K562 (cell line): ENCODE results near the gene OCEL1. TPM values are rescaled to one million over a fixed set of nuclear protein-coding genes. Genes with fewer than 3 reads are reported as not detected.

Experiments used
- ATAC-seq: fragments of 200-7000 bp; cut with Tn5 transposase; 3 replicates; pipeline ENCODE4 v1.9.1; 2020; ENCODE audit warnings: moderate library complexity
- BruUV-seq: library from RNA; stranded (reverse); fragments of 400-500 nt; replicated peaks from 2 replicates; lab custom pipeline; 2021; lab: Mats Ljungman, UMichigan
- CTCF ChIA-PET: fragments of 300-600 bp; formaldehyde crosslinking; extraction: SDS; loops from one replicate; lab custom pipeline; 2021; ENCODE audit warnings: low intra/inter-chr PET ratio; lab: Yijun Ruan, JAX
- POLR2A ChIA-PET: fragments of 300-600, 350-650 bp; sonication (Branson Sonifier 250); formaldehyde crosslinking; extraction: SDS; loops from one replicate; lab custom pipeline; 2021; ENCODE audit warnings: antibody characterized with exemption, inconsistent platforms; lab: Yijun Ruan, JAX
- DNase-seq, 4 experiments: peaks; one replicate each; pipeline versions ENCODE4 v3.0.0 to v3.0.0-alpha.2; 2011 to 2018; ENCODE audit warnings: low spot score in 3 of 4, mixed read lengths in 3 of 4; ENCODE audit errors: extremely low read depth in 1 of 4
- FAIRE-seq: peaks from 2 replicates; lab custom pipeline; 2011; peaks lifted over from hg19 to GRCh38; lab: Jason Lieb, UNC
- H2AFZ ChIP-seq: 2 replicates; pipeline ENCODE4 v1.6.0; 2011; ENCODE audit warnings: low read depth, low read length, control low read depth, inconsistent platforms
- H3K27ac ChIP-seq: fragments of 200-600 bp; 3 replicates; pipeline ENCODE4 v1.8.0; 2011; ENCODE audit warnings: low read depth, mild to moderate bottlenecking, control low read depth, inconsistent platforms, low read length, moderate library complexity, mixed read lengths; ENCODE audit errors: extremely low read depth
- H3K27me3 ChIP-seq, 2 experiments: fragments of 300-600 bp in 1 of 2; 2 replicates in 1 of 2; 3 replicates in 1 of 2; pipeline versions ENCODE4 v1.6.0 to v1.8.0; 2011; ENCODE audit warnings: inconsistent platforms in 2 of 2, low read length in 2 of 2, mild to moderate bottlenecking in 1 of 2, mixed read lengths in 1 of 2, moderate library complexity in 1 of 2; ENCODE audit not compliant: control insufficient read depth in 2 of 2, insufficient read depth in 2 of 2
- H3K36me3 ChIP-seq: fragments of 300-600 bp; 3 replicates; pipeline ENCODE4 v1.8.0; 2011; ENCODE audit warnings: mild to moderate bottlenecking, low read length, inconsistent platforms; ENCODE audit not compliant: control insufficient read depth, insufficient read depth
- H3K4me1 ChIP-seq, 2 experiments: fragments of 200-600 bp in 1 of 2; replicated peaks in 1 of 2; 2 replicates in 1 of 2; 3 replicates in 1 of 2; pipeline versions ENCODE4 v1.5.1 to v1.8.0; 2011; ENCODE audit warnings: inconsistent platforms in 2 of 2, low read length in 2 of 2, mild to moderate bottlenecking in 1 of 2, mixed read lengths in 1 of 2, moderate library complexity in 1 of 2; ENCODE audit not compliant: control insufficient read depth in 2 of 2, insufficient read depth in 2 of 2
- H3K4me2 ChIP-seq: 2 replicates; pipeline ENCODE4 v1.6.1; 2011; ENCODE audit warnings: low read length, control low read depth, inconsistent platforms, mixed read lengths; ENCODE audit not compliant: insufficient read depth
- H3K4me3 ChIP-seq: fragments of 200-600 bp; sonication (generic), shearing (Covaris generic); 2 replicates; pipeline ENCODE4 v1.5.1; 2016; ENCODE audit warnings: control low read depth, inconsistent platforms
- H3K79me2 ChIP-seq: fragments of 200-600 bp; 3 replicates; pipeline ENCODE4 v1.8.0; 2011; ENCODE audit warnings: low read length, inconsistent platforms; ENCODE audit not compliant: control insufficient read depth, insufficient read depth
- H3K9ac ChIP-seq, 2 experiments: 2 replicates each; pipeline versions ENCODE4 v1.6.0 to v1.6.1; 2011; ENCODE audit warnings: low read depth in 2 of 2, low read length in 2 of 2, control low read depth in 1 of 2, inconsistent platforms in 1 of 2, mild to moderate bottlenecking in 1 of 2, mixed read lengths in 1 of 2; ENCODE audit not compliant: insufficient read depth in 1 of 2
- H3K9me1 ChIP-seq: one replicate; pipeline ENCODE4 v1.6.0; 2011; ENCODE audit warnings: inconsistent platforms, mild to moderate bottlenecking, low read length, moderate library complexity; ENCODE audit not compliant: control insufficient read depth, insufficient read depth
- H3K9me3 ChIP-seq: replicated peaks from 2 replicates; pipeline ENCODE4 v1.5.1; 2011; ENCODE audit warnings: low read depth, low read length, inconsistent platforms; ENCODE audit not compliant: control insufficient read depth, insufficient read depth
- H4K20me1 ChIP-seq: replicated peaks from 2 replicates; pipeline ENCODE4 v1.6.1; 2011; ENCODE audit warnings: low read length, inconsistent platforms, mixed read lengths; ENCODE audit not compliant: control insufficient read depth, insufficient read depth
- BCLAF1 ChIP-seq, 2 experiments: fragments of 450-650 bp in 1 of 2; IDR thresholded peaks; 2 replicates each; pipeline ENCODE4 v1.6.1; 2011 to 2017; ENCODE audit warnings: low read depth in 2 of 2, antibody characterized with exemption in 1 of 2, borderline replicate concordance in 1 of 2, low read length in 1 of 2, mild to moderate bottlenecking in 1 of 2, mixed read lengths in 1 of 2; ENCODE audit not compliant: control insufficient read depth in 1 of 2
- POLR2G ChIP-seq: fragments of 200-400 bp; formaldehyde crosslinking; IDR thresholded peaks from 2 replicates; pipeline ENCODE4 v1.6.1; 2017; ENCODE audit warnings: low read depth, mild to moderate bottlenecking, antibody characterized with exemption, low read length, moderate library complexity
- ZNF551 ChIP-seq: fragments of 250-450 bp; sonication (Bioruptor Pico); IDR thresholded peaks from 2 replicates; pipeline ENCODE4 v1.5.0; 2021; ENCODE audit warnings: mild to moderate bottlenecking, moderate library complexity
- WGBS: fragments of 100-300 bp; shearing (Covaris generic); methylation state at CpG from one replicate; pipeline ENCODE4 v1.1.6; 2016; ENCODE audit warnings: low coverage, mixed read lengths; ENCODE audit not compliant: insufficient coverage; ENCODE audit errors: missing lambda C conversion rate; 5-methylcytosine and 5-hydroxymethylcytosine counted together
- in situ Hi-C: fragments of 300-500 bp; cut with MboI; formaldehyde crosslinking; loops from 4 replicates; pipeline ENCODE4 v1.15.0; 2018; ENCODE audit warnings: inconsistent platforms, mixed read lengths
- intact Hi-C: fragments of 100-400 bp; cut with micrococcal nuclease; formaldehyde crosslinking; loops from 2 replicates; pipeline ENCODE4 v1.14.2; 2022
- polyA plus RNA-seq, 8 experiments: library from polyadenylated mRNA; depleted of rRNA in 4 of 8; stranded (reverse) in 5 of 8; unstranded in 3 of 8; fragments of >200 nt; fragmentation: Nextera tagmentation in 2 of 8; fragmentation: Illumina TruSeq in 1 of 8; extraction: Ambion mirVana in 2 of 8; extraction: Trizol in 1 of 8; gene quantifications; 2 replicates each; pipeline versions ENCODE4 v1.2.1 to v1.2.3, GENCODE V29; 2011 to 2014; ENCODE audit warnings: inconsistent platforms in 1 of 8, missing spikeins in 1 of 8
- total RNA-seq, 7 experiments: library from RNA; depleted of rRNA in 6 of 7; stranded (reverse); fragments of >200 nt in 6 of 7; fragmentation: Illumina TruSeq in 2 of 7; extraction: Trizol in 2 of 7; gene quantifications; 2 replicates each; pipeline versions ENCODE4 v1.2.1 to v1.2.3, GENCODE V29; 2011 to 2021; ENCODE audit warnings: low replicate concordance in 1 of 7

The OCEL1 gene
- total and polyA plus RNA-seq, 9 of the 15 experiments (the other 6 are each of a cell fraction or from before 2014, with no cell fraction given): 8.0 to 38.0 (median 12.4) TPM

GRCh38 chr19:17209126-17210036 is 16.6 kb upstream of the OCEL1 start (continued):
- TF ChIP-seq BCLAF1 (IDR thresholded peaks at IDR 0.05; ENCODE audit: borderline replicate concordance in 1 of 2, control insufficient read depth in 1 of 2, low read depth in 2 of 2, low read length in 1 of 2) (no peak), POLR2G (peak; percentile 32; the same call in 1 of the 2 replicates)

- peak overlapping the region in 1 of 2 experiments; percentile 80; a peak in 2 of 4 replicates for H3K9ac ChIP-seq
- no peak for DNase-seq
- CTCF ChIA-PET: interaction anchor here (1.2 kb wide), 1 partner anchor 73 kb away, joined by 8 read pairs; no protein-coding TSS in a partner anchor
- H3K9me3 ChIP-seq: no peaks in the 10 kb centered on the region
- intact Hi-C loops: no loop called here
- peaks cover 47% of the 10 kb centered on the region; the same call in 1 of the 3 replicates for H3K36me3 ChIP-seq
- H3K27ac ChIP-seq: peak overlapping the region; percentile 47; the same call in 2 of the 3 replicates
- peaks cover 12 to 45% of the 10 kb centered on the region in 2 experiments; a peak in 4 of 5 replicates for H3K4me1 ChIP-seq
- WGBS: 77% methylated on average over 14 of the region's 14 CpGs
- no peaks in the 10 kb centered on the region for H3K27me3 ChIP-seq
- H3K9me1 ChIP-seq: no peaks in the 10 kb centered on the region
- TF ChIP-seq POLR2G: peak; percentile 6
- no peak for TF ChIP-seq ZNF551 (CRISPR knock-in tag)
- 0 out of 2 replicates have a peak, but pooled peaks cover 7% of the 10 kb centered on the region for H4K20me1 ChIP-seq
- no peak for FAIRE-seq
- no peaks in the 10 kb centered on the region; the same call in 1 of the 3 replicates for H3K79me2 ChIP-seq
- H3K4me3 ChIP-seq: no peak overlapping the region
- in situ Hi-C loops: no loop called here
- no peak overlapping the region for H3K4me2 ChIP-seq
- no peak overlapping the region for H2AFZ ChIP-seq
- BruUV-seq: no TSS peak
- ATAC-seq: no peak
- POLR2A ChIA-PET: interaction anchor here (0.6 to 1.0 kb wide), 2 partner anchors 17 to 46 kb away, joined by 3 to 4 read pairs; no protein-coding TSS in a partner anchor
Observed at GRCh38 chr19:17210296-17210695, 15.7 kb upstream of the OCEL1 start.
